Erythroblast (primary cell): ENCODE data around the gene THOC1.

ENCODE experiments used
- GATA1 ChIP-seq: IDR thresholded peaks from 2 replicates; pipeline ENCODE4 v1.6.1; 2011; ENCODE audit warnings: low read depth, mild to moderate bottlenecking, control low read depth, low read length, moderate library complexity
- POLR2A ChIP-seq: IDR thresholded peaks from 2 replicates; pipeline ENCODE4 v1.6.1; 2011; ENCODE audit warnings: mild to moderate bottlenecking, low read length

GRCh38 chr18:294566-294965, 26.7 kb upstream of the THOC1 start:
- TF ChIP-seq POLR2A (no peak), GATA1 (no peak)
